Measurements from ENCODE around the gene C19orf73. TPM values are rescaled to one million over a fixed set of nuclear protein-coding genes. Genes with fewer than 3 reads are reported as not detected.

Gene C19orf73, protein sequence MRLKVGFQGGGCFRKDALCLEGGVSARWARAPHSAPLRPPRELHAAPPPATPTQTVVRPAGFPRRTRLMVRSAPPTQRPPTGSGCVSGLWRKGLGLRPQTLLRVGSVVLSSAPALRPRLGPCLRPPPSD
- polyA plus RNA-seq (2013), result 2.0 and 2.7 TPM in 2 replicates

DNA sequence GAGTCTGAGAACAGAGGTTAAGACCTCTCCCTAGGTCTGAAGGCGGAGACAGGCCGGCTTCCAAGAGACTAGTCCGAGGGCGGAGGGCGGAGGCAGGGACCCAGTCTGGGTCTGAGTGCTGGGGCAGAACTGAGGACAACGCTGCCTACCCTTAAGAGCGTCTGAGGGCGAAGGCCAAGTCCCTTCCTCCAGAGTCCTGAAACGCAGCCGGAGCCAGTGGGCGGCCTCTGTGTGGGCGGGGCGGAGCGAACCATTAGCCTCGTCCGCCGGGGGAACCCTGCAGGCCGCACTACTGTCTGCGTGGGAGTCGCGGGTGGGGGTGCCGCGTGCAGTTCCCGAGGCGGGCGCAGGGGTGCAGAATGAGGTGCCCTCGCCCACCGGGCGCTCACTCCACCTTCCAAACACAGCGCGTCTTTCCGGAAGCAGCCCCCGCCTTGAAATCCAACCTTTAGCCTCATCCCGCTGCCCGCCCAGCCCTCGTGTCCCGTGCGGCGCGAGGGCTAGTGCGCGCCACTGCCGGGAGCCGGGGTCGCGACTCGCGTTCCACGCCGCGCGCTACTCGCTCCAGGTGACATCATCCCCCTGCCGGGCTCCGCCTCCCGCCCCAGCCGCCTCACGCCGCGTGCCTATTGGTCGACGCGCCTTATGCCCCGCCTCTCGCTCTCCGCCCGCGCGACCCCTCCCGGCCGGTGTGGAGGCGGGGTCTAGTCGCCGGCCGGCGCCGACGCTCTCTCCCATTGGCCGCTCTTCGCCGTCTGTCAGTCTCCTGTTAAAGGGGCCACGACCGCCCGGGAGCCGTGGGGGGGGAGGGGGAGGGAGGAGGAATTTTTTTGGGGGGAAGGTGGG, at the start of gene C19orf73:
C19orf73 (minus strand) TSS at position 579 of the 846 bp plus-strand sequence; CDS start at position 458, 121 bp downstream.
- peak within 1 kb of the TSS; percentile 79 for H3K27ac ChIP-seq (ENCODE audit: low read depth, low read length)
- H3K4me3 ChIP-seq (ENCODE audit: low read depth, low read length), result peak within 1 kb of the TSS; percentile 64
- H4K91ac ChIP-seq (ENCODE audit: low read depth, low read length), result peak within 1 kb of the TSS; percentile 96
- peak within 1 kb of the TSS; percentile 92 for H4K8ac ChIP-seq (ENCODE audit: low read depth, low read length)
- no peak within 1 kb of the TSS for H3K23ac ChIP-seq (ENCODE audit: low read length)
- H2AK5ac ChIP-seq (ENCODE audit: low read length), result peak within 1 kb of the TSS; percentile 32
- peaks cover 2 to 6% of the 10 kb centered on the region in 2 experiments for H3K36me3 ChIP-seq (ENCODE audit: control insufficient read depth in 1 of 2, insufficient read depth in 2 of 2, low read length in 2 of 2)
- peak within 1 kb of the TSS; percentile 80 for H2AFZ ChIP-seq (ENCODE audit: insufficient read depth, low read length, poor library complexity)
- peak within 1 kb of the TSS; percentile 71 for H3K9ac ChIP-seq (ENCODE audit: low read length)
- peak within 1 kb of the TSS; percentile 94 for H3K18ac ChIP-seq (ENCODE audit: low read length)
- peak within 1 kb of the TSS; percentile 94 for H2BK120ac ChIP-seq (ENCODE audit: insufficient read depth, low read length, poor library complexity)
- H3K4me1 ChIP-seq (ENCODE audit: control insufficient read depth in 1 of 2, insufficient read depth in 2 of 2, low read length in 2 of 2), result peaks cover 12 to 21% of the 10 kb centered on the region in 2 experiments
- H3K4me2 ChIP-seq (ENCODE audit: low read length), result peak within 1 kb of the TSS; percentile 91
- no CpG with 5 or more reads among the region's 85 CpGs for WGBS (ENCODE audit: extremely low coverage, insufficient coverage, insufficient read length)
- H2BK5ac ChIP-seq (ENCODE audit: low read depth, low read length, poor library complexity), result peak within 1 kb of the TSS; percentile 93
- H4K12ac ChIP-seq (ENCODE audit: low read depth, low read length), result peak within 1 kb of the TSS; percentile 89
- H2BK12ac ChIP-seq (ENCODE audit: low read length), result peak within 1 kb of the TSS; percentile 20
- peaks cover 13% of the 10 kb centered on the region for H3K79me1 ChIP-seq (ENCODE audit: low read length)
- peaks cover 7% of the 10 kb centered on the region for H3K79me2 ChIP-seq (ENCODE audit: control insufficient read depth, insufficient read depth, low read length, poor library complexity)
- H3K14ac ChIP-seq (ENCODE audit: low read length), result peak within 1 kb of the TSS; percentile 98
- peaks cover under 1% of the 10 kb centered on the region for H3K9me3 ChIP-seq (ENCODE audit: insufficient read depth, low read depth, low read length)
- peak within 1 kb of the TSS; percentile 75 for H3K4ac ChIP-seq (ENCODE audit: low read depth, low read length)
- peaks cover 3% of the 10 kb centered on the region for H3K27me3 ChIP-seq (ENCODE audit: insufficient read depth, low read length)
- DNase-seq, result peak; percentile 87 to 96

GRCh38 chr19:49168421-49168820, 49.5 kb upstream of the C19orf73 start:
- H3K4me3 ChIP-seq (ENCODE audit: low read depth, low read length), result no peak overlapping the region
- no peak overlapping the region for H2BK120ac ChIP-seq (ENCODE audit: insufficient read depth, low read length, poor library complexity)
- H2AK5ac ChIP-seq (ENCODE audit: low read length), result no peak overlapping the region
- no peaks in the 10 kb centered on the region for H3K79me1 ChIP-seq (ENCODE audit: low read length)
- no peak overlapping the region for H2BK12ac ChIP-seq (ENCODE audit: low read length)
- no peak for DNase-seq
- H2BK5ac ChIP-seq (ENCODE audit: low read depth, low read length, poor library complexity), result no peak overlapping the region
- H3K9ac ChIP-seq (ENCODE audit: low read length), result no peak overlapping the region
- H3K27me3 ChIP-seq (ENCODE audit: insufficient read depth, low read length), result no peaks in the 10 kb centered on the region
- peaks cover 30 to 41% of the 10 kb centered on the region in 2 experiments for H3K36me3 ChIP-seq (ENCODE audit: control insufficient read depth in 1 of 2, insufficient read depth in 2 of 2, low read length in 2 of 2)
- H4K91ac ChIP-seq (ENCODE audit: low read depth, low read length), result no peak overlapping the region
- H2AFZ ChIP-seq (ENCODE audit: insufficient read depth, low read length, poor library complexity), result no peak overlapping the region
- no peak overlapping the region for H3K23ac ChIP-seq (ENCODE audit: low read length)
- no peak overlapping the region for H3K18ac ChIP-seq (ENCODE audit: low read length)
- WGBS (ENCODE audit: extremely low coverage, insufficient coverage, insufficient read length), result no CpG with 5 or more reads among the region's 23 CpGs
- H3K79me2 ChIP-seq (ENCODE audit: control insufficient read depth, insufficient read depth, low read length, poor library complexity), result no peaks in the 10 kb centered on the region
- no peak overlapping the region for H3K4me2 ChIP-seq (ENCODE audit: low read length)
- H3K27ac ChIP-seq (ENCODE audit: low read depth, low read length), result no peak overlapping the region
- H4K12ac ChIP-seq (ENCODE audit: low read depth, low read length), result no peak overlapping the region
- H3K4me1 ChIP-seq (ENCODE audit: control insufficient read depth in 1 of 2, insufficient read depth in 2 of 2, low read length in 2 of 2), result no peaks in the 10 kb centered on the region
- H3K14ac ChIP-seq (ENCODE audit: low read length), result no peak overlapping the region
- H4K8ac ChIP-seq (ENCODE audit: low read depth, low read length), result no peak overlapping the region
- no peak overlapping the region for H3K4ac ChIP-seq (ENCODE audit: low read depth, low read length)
- H3K9me3 ChIP-seq (ENCODE audit: insufficient read depth, low read depth, low read length), result no peaks in the 10 kb centered on the region

DNA sequence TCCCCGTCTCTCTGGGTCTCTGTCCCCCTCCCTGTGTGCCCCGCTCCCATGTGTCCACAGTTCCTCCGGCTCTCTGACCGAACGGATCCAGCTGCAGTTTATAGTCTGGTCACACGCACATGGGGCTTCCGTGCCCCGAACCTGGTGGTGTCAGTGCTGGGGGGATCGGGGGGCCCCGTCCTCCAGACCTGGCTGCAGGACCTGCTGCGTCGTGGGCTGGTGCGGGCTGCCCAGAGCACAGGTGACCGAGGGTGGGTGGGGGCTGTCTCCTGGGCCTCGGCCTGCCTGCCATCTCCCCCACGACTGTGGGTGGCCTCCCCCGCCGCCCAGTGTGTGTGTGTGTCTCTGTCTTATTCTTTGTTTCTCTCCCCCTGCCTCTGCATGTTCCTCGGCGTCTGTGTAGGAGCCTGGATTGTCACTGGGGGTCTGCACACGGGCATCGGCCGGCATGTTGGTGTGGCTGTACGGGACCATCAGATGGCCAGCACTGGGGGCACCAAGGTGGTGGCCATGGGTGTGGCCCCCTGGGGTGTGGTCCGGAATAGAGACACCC, 49.0 kb upstream of the C19orf73 start:
- Histone ChIP-seq H2BK120ac (ENCODE audit: insufficient read depth, low read length, poor library complexity) (no peak overlapping the region), H4K8ac (ENCODE audit: low read depth, low read length) (no peak overlapping the region), H3K18ac (ENCODE audit: low read length) (no peak overlapping the region), H3K4ac (ENCODE audit: low read depth, low read length) (no peak overlapping the region), H2AFZ (ENCODE audit: insufficient read depth, low read length, poor library complexity) (no peak overlapping the region), H2AK5ac (ENCODE audit: low read length) (no peak overlapping the region), H2BK5ac (ENCODE audit: low read depth, low read length, poor library complexity) (no peak overlapping the region), H3K4me2 (ENCODE audit: low read length) (no peak overlapping the region), H4K12ac (ENCODE audit: low read depth, low read length) (no peak overlapping the region), H3K27me3 (ENCODE audit: insufficient read depth, low read length) (no peaks in the 10 kb centered on the region), H3K4me1 (ENCODE audit: control insufficient read depth in 1 of 2, insufficient read depth in 2 of 2, low read length in 2 of 2) (no peaks in the 10 kb centered on the region), H3K79me1 (ENCODE audit: low read length) (no peaks in the 10 kb centered on the region), H3K36me3 (ENCODE audit: control insufficient read depth in 1 of 2, insufficient read depth in 2 of 2, low read length in 2 of 2) (peaks cover 30 to 36% of the 10 kb centered on the region in 2 experiments), H2BK12ac (ENCODE audit: low read length) (no peak overlapping the region), H3K14ac (ENCODE audit: low read length) (no peak overlapping the region), H3K27ac (ENCODE audit: low read depth, low read length) (no peak overlapping the region), H3K23ac (ENCODE audit: low read length) (no peak overlapping the region), H4K91ac (ENCODE audit: low read depth, low read length) (no peak overlapping the region), H3K4me3 (ENCODE audit: low read depth, low read length) (no peak overlapping the region), H3K9ac (ENCODE audit: low read length) (no peak overlapping the region), H3K9me3 (ENCODE audit: insufficient read depth, low read depth, low read length) (no peaks in the 10 kb centered on the region), H3K79me2 (ENCODE audit: control insufficient read depth, insufficient read depth, low read length, poor library complexity) (no peaks in the 10 kb centered on the region)
- DNase-seq, result no peak
- no CpG with 5 or more reads among the region's 25 CpGs for WGBS (ENCODE audit: extremely low coverage, insufficient coverage, insufficient read length)

DNA sequence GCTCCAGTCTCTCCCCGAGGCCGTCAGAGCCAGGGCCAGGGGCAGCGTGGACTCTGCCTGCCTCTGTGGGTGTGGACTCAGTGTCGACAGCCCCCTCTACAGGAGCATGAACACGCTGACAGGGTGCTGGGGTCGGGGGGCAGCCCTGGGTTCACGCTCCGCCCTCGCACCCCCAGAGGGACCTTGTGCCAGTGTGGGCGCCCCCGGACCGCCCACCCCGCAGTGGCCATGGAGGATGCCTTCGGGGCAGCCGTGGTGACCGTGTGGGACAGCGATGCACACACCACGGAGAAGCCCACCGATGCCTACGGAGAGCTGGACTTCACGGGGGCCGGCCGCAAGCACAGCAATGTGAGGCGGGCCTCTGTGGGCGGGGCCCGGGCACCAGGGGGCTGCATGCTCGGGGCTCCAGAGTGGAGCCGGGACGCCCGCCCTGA, 46.9 kb upstream of the C19orf73 start:
- Histone ChIP-seq H4K91ac (ENCODE audit: low read depth, low read length) (no peak overlapping the region), H3K4me2 (ENCODE audit: low read length) (no peak overlapping the region), H3K79me1 (ENCODE audit: low read length) (no peaks in the 10 kb centered on the region), H3K79me2 (ENCODE audit: control insufficient read depth, insufficient read depth, low read length, poor library complexity) (no peaks in the 10 kb centered on the region), H2BK5ac (ENCODE audit: low read depth, low read length, poor library complexity) (no peak overlapping the region), H3K9ac (ENCODE audit: low read length) (no peak overlapping the region), H3K9me3 (ENCODE audit: insufficient read depth, low read depth, low read length) (no peaks in the 10 kb centered on the region), H4K8ac (ENCODE audit: low read depth, low read length) (no peak overlapping the region), H4K12ac (ENCODE audit: low read depth, low read length) (peak overlapping the region; percentile 2), H3K4me1 (ENCODE audit: control insufficient read depth in 1 of 2, insufficient read depth in 2 of 2, low read length in 2 of 2) (no peaks in the 10 kb centered on the region), H2AK5ac (ENCODE audit: low read length) (no peak overlapping the region), H3K14ac (ENCODE audit: low read length) (no peak overlapping the region), H2BK120ac (ENCODE audit: insufficient read depth, low read length, poor library complexity) (no peak overlapping the region), H2BK12ac (ENCODE audit: low read length) (no peak overlapping the region), H3K23ac (ENCODE audit: low read length) (no peak overlapping the region), H3K27ac (ENCODE audit: low read depth, low read length) (no peak overlapping the region), H3K18ac (ENCODE audit: low read length) (no peak overlapping the region), H2AFZ (ENCODE audit: insufficient read depth, low read length, poor library complexity) (no peak overlapping the region), H3K27me3 (ENCODE audit: insufficient read depth, low read length) (no peaks in the 10 kb centered on the region), H3K36me3 (ENCODE audit: control insufficient read depth in 1 of 2, insufficient read depth in 2 of 2, low read length in 2 of 2) (peaks cover 18 to 20% of the 10 kb centered on the region in 2 experiments), H3K4ac (ENCODE audit: low read depth, low read length) (no peak overlapping the region), H3K4me3 (ENCODE audit: low read depth, low read length) (no peak overlapping the region)
- WGBS (ENCODE audit: extremely low coverage, insufficient coverage, insufficient read length), result no CpG with 5 or more reads among the region's 30 CpGs
- no peak for DNase-seq
